Nephron progenitor cell (in vitro differentiated cells): ENCODE measurements around the gene MELTF.
A peak's percentile ranks its signal among the peaks of the same experiment; 100 is the strongest.

Experiments
- DNase-seq: peaks from one replicate; pipeline ENCODE4 v3.0.0; 2021
- H3K27ac Mint-ChIP-seq: 2 replicates; pipeline ENCODE4 v1.8.0; 2021; ENCODE audit warnings: mild to moderate bottlenecking, moderate library complexity, mixed read lengths
- H3K27me3 Mint-ChIP-seq: 2 replicates; pipeline ENCODE4 v1.8.0; 2021; ENCODE audit warnings: mild to moderate bottlenecking, low read depth, mixed read lengths; ENCODE audit not compliant: poor library complexity
- H3K36me3 Mint-ChIP-seq: 2 replicates; pipeline ENCODE4 v1.8.0; 2021; ENCODE audit warnings: low read depth, mixed read lengths
- H3K4me1 Mint-ChIP-seq: 2 replicates; pipeline ENCODE4 v1.8.0; 2021; ENCODE audit warnings: mixed read lengths
- H3K4me3 Mint-ChIP-seq: 2 replicates; pipeline ENCODE4 v1.8.0; 2021; ENCODE audit warnings: mild to moderate bottlenecking, moderate library complexity, mixed read lengths
- H3K9me3 Mint-ChIP-seq: 2 replicates; pipeline ENCODE4 v1.8.0; 2021; ENCODE audit warnings: mild to moderate bottlenecking, moderate library complexity, mixed read lengths
- CTCF ChIP-seq: fragments of 200-600 bp; sonication (generic); IDR thresholded peaks from 2 replicates; pipeline ENCODE4 v1.5.0; 2021; ENCODE audit warnings: antibody characterized with exemption

MELTF gene

DNA sequence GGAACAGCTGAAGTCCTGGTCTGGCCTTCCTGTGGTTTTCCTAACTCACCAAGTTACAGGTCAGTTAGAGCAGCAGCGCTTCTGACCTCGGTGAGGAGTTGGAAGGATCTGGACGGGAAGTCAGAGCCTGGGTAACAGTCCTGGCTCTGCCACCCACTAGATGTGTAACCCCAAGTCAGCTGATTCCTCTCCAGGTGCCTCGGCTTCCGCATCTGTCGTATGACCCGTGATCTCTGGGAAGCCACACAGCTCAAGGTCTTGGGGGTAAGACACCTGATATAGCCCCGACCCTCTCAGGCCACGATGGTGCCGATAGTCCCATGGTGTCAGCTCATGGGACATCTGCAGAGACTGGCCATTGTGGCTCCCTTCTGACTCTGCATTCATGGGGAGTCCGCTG lies 52.7 kb downstream of the MELTF start:
- H3K27me3 Mint-ChIP-seq = peaks cover 19% of the 10 kb centered on the region
- peaks cover 19% of the 10 kb centered on the region for H3K4me1 Mint-ChIP-seq
- DNase-seq = no peak
- H3K36me3 Mint-ChIP-seq = peaks cover 6% of the 10 kb centered on the region
- no peak for TF ChIP-seq CTCF
- no peak overlapping the region for H3K4me3 Mint-ChIP-seq
- no peak overlapping the region for H3K27ac Mint-ChIP-seq
- peaks cover 19% of the 10 kb centered on the region for H3K9me3 Mint-ChIP-seq

GRCh38 chr3:196975349-196975748 lies 54.3 kb downstream of the MELTF start:
- Mint-ChIP-seq H3K4me3 (no peak overlapping the region), H3K27ac (peak overlapping the region; percentile 15), H3K27me3 (peaks cover 29% of the 10 kb centered on the region), H3K9me3 (peaks cover 19% of the 10 kb centered on the region), H3K4me1 (peaks cover 19% of the 10 kb centered on the region), H3K36me3 (peaks cover 5% of the 10 kb centered on the region)
- TF ChIP-seq CTCF = no peak
- no peak for DNase-seq

GRCh38 chr3:196974661-196975060 lies 55.0 kb downstream of the MELTF start:
- H3K4me3 Mint-ChIP-seq = no peak overlapping the region
- no peak for TF ChIP-seq CTCF
- peaks cover 5% of the 10 kb centered on the region for H3K36me3 Mint-ChIP-seq
- peaks cover 18% of the 10 kb centered on the region for H3K4me1 Mint-ChIP-seq
- peaks cover 34% of the 10 kb centered on the region for H3K27me3 Mint-ChIP-seq
- no peak overlapping the region for H3K27ac Mint-ChIP-seq
- peaks cover 23% of the 10 kb centered on the region for H3K9me3 Mint-ChIP-seq
- no peak for DNase-seq

GRCh38 chr3:196971094-196971698 lies 58.4 kb downstream of the MELTF start:
- peaks cover 23% of the 10 kb centered on the region for H3K9me3 Mint-ChIP-seq
- no peak overlapping the region for H3K4me3 Mint-ChIP-seq
- H3K27me3 Mint-ChIP-seq = peaks cover 48% of the 10 kb centered on the region
- peaks cover 5% of the 10 kb centered on the region for H3K36me3 Mint-ChIP-seq
- no peak for TF ChIP-seq CTCF
- peaks cover 19% of the 10 kb centered on the region for H3K4me1 Mint-ChIP-seq
- no peak for DNase-seq
- no peak overlapping the region for H3K27ac Mint-ChIP-seq

DNA sequence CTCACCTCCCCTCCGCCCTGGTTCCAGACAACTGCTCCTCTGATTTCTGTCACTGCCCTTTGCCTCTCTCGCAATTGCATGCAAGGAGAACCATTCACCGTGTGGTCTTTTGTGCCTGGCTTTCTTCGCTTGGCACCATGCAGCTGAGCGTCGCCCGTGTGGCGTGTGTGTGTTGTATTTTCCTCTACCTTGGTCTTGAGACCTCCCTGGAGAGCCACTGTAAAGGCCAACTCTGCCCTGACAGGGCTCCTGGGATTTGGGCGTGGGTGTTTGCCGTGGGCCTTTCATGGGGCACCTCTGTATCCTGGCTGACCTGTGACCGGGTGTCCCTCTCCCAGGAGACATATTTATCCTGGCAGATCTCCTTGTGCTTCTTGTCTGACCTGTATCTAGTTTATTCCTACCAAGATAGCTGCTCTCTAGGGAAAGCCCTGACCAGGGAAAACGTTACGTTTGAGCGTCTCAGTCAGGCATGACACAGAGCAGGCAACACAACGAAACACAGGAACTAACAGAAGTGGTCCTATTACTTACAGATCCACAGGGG lies 59.0 kb downstream of the MELTF start:
- Mint-ChIP-seq H3K4me1 (peaks cover 22% of the 10 kb centered on the region), H3K27me3 (peaks cover 54% of the 10 kb centered on the region), H3K4me3 (peak overlapping the region; percentile 77), H3K36me3 (peaks cover 5% of the 10 kb centered on the region), H3K9me3 (peaks cover 23% of the 10 kb centered on the region), H3K27ac (no peak overlapping the region)
- TF ChIP-seq CTCF = no peak
- DNase-seq = no peak
